ENCODE data around the gene PPT2. TPM values are rescaled to one million over a fixed set of nuclear protein-coding genes. Genes with fewer than 3 reads are reported as not detected.

PPT2 gene
- total RNA-seq, 1 experiment from 2014 or later: 30.0 TPM

- TF ChIP-seq PRDM15 (CRISPR knock-in tag; IDR thresholded peaks at IDR 0.05) (peak; percentile 95), ZNF281 (CRISPR knock-in tag; IDR thresholded peaks at IDR 0.05) (no peak), ATF1 (CRISPR knock-in tag; IDR thresholded peaks at IDR 0.05) (no peak), MYBL2 (CRISPR knock-in tag; IDR thresholded peaks at IDR 0.05) (no peak), ZMAT4 (CRISPR knock-in tag; IDR thresholded peaks at IDR 0.05) (no peak)
Measured at GRCh38 chr6:32190054-32190851, 36.3 kb downstream of the PPT2 start, which contains the start of gene PBX2 (continued).

- DNase-seq (ENCODE audit: low spot score) (no peak), ATAC-seq (no peak)
- no peaks in the 10 kb centered on the region for H3K9me3 Mint-ChIP-seq
- POLR2A ChIA-PET: interaction anchor here (0.5 to 1.2 kb wide), 2 partner anchors 63 to 568 kb away, joined by 3 read pairs; partner anchors contain the start of gene ATF6B
- peak overlapping the region; percentile 70 for H3K27ac Mint-ChIP-seq
- CTCF ChIA-PET: interaction anchor here (1.2 to 1.9 kb wide), 3 partner anchors 9 to 72 kb away, joined by 3 to 11 read pairs (median 7); partner anchors contain the start of gene PRRT1
- no peaks in the 10 kb centered on the region for H3K27me3 Mint-ChIP-seq (ENCODE audit: low read depth)
- peaks cover 22% of the 10 kb centered on the region for H3K36me3 Mint-ChIP-seq
- H3K4me1 Mint-ChIP-seq: peaks cover 61% of the 10 kb centered on the region
- peak overlapping the region; percentile 29 for H3K4me3 Mint-ChIP-seq
- TF ChIP-seq ZNF425 (CRISPR knock-in tag; conservative IDR thresholded peaks at IDR 0.05) (no peak), FOXP1 (CRISPR knock-in tag; IDR thresholded peaks at IDR 0.05; ENCODE audit: borderline replicate concordance) (no peak), HMGXB4 (CRISPR knock-in tag; IDR thresholded peaks at IDR 0.05) (no peak), NR3C1 (CRISPR knock-in tag; conservative IDR thresholded peaks at IDR 0.05; ENCODE audit: low read depth) (no peak), TEAD1 (CRISPR knock-in tag; IDR thresholded peaks at IDR 0.05) (no peak), ZNF512 (CRISPR knock-in tag; IDR thresholded peaks at IDR 0.05; ENCODE audit: borderline replicate concordance) (no peak), ERG (CRISPR knock-in tag; IDR thresholded peaks at IDR 0.05) (no peak), CREB1 (CRISPR knock-in tag; IDR thresholded peaks at IDR 0.05) (no peak), GABPB1 (CRISPR knock-in tag; IDR thresholded peaks at IDR 0.05) (no peak), CTCF (IDR thresholded peaks at IDR 0.05) (no peak), GRHL2 (CRISPR knock-in tag; IDR thresholded peaks at IDR 0.05; ENCODE audit: insufficient replicate concordance, severe bottlenecking) (no peak), PRRX2 (CRISPR knock-in tag; IDR thresholded peaks at IDR 0.05) (no peak)
Measured at GRCh38 chr6:32190911-32191677, 37.2 kb downstream of the PPT2 start.

Data from WTC11 (cell line).